SW480 (cell line): Measurements from ENCODE around the gene CISD2.
"Not testable (repeated sequence)": the region's sequence is repeated elsewhere in the genome, so short reads cannot be mapped to it uniquely, and the experiment has no call there.

Experiments used
- DNase-seq: peaks from one replicate; pipeline ENCODE4 v3.0.0-alpha.2; 2016; ENCODE audit warnings: low spot score

The CISD2 gene

DNA sequence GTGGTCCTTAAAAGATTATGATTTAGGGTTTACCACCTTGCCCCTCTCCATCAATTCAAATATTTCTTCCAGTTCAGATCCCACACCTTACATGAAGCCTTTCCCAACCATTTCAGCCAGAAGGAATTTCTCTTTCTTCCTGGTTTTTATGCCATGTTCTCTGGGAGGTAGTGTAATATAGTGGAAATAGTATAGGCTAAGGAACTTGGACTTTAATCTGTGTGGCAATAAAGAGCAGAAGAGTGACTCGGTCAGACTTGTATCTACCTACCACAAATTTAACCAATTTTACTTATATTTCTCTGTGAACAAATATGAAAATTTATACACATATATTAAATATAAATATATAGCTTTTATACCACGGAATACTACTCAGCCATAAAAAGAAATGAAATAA lies 18.4 kb upstream of the CISD2 start:
- DNase-seq: no peak

GRCh38 chr4:102858828-102859464 lies 9.8 kb upstream of the CISD2 start:
- no peak for DNase-seq

GRCh38 chr4:102860611-102861324 lies 8.0 kb upstream of the CISD2 start:
- DNase-seq: no peak

GRCh38 chr4:102862016-102862415 lies 6.8 kb upstream of the CISD2 start:
- DNase-seq: no peak

DNA sequence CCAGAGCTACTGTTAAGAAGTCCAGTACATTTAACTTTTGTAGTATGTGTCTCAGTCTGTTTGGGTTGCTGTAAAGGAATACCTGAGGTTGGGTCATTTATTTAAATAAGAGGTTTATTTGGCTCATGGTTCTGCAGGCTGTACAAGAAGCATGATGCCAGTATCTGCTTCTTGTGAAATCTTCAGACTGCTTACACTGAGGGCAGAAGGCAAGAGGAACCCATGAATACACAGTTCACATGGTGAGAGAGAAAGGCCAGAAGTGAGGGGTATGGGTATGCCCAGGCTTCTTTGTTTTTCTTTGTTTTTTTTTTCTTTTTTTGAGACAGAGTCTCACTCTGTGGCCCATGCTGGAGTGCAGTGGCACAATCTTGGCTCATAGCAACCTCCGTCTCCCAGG lies 6.0 kb upstream of the CISD2 start:
- DNase-seq: no peak

GRCh38 chr4:102865327-102865726 lies 3.5 kb upstream of the CISD2 start:
- DNase-seq: not testable (repeated sequence)

GRCh38 chr4:102867278-102868152 lies 1.3 kb upstream of the CISD2 start:
- no peak for DNase-seq

GRCh38 chr4:102868153-102868780 lies 525 bp upstream of the CISD2 start:
- DNase-seq: peak; percentile 1

GRCh38 chr4:102869569-102870197 lies 891 bp downstream of the CISD2 start:
- peak; percentile 1 for DNase-seq

GRCh38 chr4:102871772-102872171 lies 3.0 kb downstream of the CISD2 start:
- DNase-seq: no peak

DNA sequence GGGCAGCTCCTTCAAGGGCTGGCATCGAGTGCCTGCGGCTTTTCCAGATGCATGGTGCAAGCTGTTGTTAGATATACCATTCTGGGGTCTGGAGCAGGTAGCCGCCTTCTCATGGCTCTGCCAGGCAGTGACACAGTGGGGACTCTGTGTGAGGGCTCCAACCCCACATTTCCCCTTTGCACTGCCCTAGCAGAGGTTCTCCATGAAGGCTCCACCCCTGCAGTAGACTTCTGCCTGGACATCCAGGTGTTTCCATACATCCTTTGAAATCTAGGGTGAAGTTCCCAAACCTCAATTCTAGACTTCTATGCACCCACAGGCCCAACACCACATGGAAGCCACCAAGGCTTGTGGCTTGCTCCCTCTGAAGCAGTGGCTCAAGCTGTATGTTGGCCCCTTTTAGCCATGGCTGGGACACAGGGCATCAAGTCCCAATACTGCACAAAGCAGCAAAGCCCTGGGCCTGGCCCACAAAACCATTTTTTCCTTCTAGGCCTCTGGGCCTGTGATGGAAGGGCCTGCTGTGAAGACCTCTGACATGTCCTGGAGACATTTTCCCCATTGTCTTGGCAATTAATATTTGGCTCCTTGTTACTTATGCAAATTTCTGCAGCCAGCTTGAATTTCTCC lies 8.8 kb downstream of the CISD2 start:
- DNase-seq: not testable (repeated sequence)

DNA sequence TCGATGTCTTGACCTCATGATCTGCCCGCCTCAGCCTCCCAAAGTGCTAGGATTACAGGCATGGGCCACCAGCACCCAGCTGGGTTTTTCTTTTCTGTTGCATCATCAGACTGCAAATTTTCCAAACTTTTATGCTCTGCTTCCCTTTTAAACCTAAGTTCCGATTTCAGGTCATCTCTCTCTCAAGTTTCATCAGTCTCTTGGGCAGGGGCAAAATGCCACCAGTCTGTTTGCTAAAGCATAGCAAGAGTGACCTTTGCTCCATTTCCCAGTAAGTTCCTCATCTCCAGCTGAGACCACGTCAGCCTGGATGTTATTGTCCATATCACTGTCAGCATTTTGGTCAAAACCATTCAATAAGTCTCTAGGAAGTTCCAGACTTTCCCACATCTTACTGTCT lies 9.6 kb downstream of the CISD2 start:
- not testable (repeated sequence) for DNase-seq

DNA sequence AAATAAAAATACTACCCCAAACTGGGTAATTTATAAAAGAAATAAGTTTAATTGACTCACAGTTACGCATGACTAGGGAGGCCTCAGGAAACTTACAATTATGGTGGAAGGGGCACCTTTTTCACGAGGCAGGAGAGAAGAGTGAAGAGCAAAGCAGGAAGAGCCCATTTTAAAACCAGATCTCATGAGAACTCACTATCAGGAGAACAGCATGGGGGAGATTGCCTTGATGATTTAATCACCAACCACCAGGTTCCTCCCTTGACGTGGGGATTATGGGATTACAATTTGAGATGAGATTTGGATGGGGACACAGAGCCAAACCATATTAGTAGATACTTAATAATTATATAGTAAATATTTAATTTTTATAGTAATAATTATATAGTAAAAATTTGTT lies 10.1 kb downstream of the CISD2 start:
- no peak for DNase-seq

GRCh38 chr4:102881343-102881742 lies 12.6 kb downstream of the CISD2 start:
- DNase-seq: no peak

- DNase-seq: no peak
These were observed 14.5 kb downstream of the CISD2 start for GRCh38 chr4:102883278-102883677.

DNA sequence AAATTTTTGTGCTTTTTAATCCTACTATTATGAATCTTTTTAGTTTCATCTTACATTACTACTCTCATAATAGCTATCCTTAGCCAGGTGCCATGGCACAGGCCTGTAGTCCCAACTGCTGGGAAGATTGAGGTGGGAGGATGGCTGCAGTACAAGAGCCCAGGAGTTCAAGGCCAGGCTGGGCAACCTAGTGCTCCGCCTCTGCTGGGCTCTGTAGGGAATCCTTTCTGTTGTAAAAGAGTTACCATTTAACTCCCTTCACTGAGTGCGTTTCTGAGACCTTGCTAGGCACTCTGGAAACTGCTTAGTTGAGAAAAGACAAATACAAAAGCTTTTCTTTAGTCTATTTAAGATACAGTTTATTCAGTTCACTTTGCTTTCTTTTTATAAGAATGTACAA lies 19.8 kb downstream of the CISD2 start:
- DNase-seq: not testable (repeated sequence)

DNA sequence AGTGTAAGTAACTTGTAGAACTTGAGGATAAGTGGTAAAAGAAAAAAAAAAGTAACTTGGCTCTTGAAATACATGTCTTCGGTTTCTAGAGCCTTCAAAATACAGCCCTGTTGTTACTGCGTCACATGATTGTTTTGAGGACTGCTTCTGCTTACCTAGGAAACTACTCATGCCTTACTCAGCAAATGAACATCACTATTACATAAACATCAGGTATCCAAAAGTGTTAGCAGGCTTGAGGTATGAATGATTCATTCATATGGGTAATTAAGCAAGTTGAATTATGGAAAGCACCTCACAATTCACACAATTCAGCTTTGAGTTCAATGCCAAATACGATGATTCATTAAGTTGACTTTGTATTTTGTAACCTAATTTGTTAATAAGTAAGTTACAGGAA lies 21.1 kb downstream of the CISD2 start:
- DNase-seq: peak; percentile 2

GRCh38 chr4:102896547-102896946 lies 27.8 kb downstream of the CISD2 start:
- not testable (repeated sequence) for DNase-seq

DNA sequence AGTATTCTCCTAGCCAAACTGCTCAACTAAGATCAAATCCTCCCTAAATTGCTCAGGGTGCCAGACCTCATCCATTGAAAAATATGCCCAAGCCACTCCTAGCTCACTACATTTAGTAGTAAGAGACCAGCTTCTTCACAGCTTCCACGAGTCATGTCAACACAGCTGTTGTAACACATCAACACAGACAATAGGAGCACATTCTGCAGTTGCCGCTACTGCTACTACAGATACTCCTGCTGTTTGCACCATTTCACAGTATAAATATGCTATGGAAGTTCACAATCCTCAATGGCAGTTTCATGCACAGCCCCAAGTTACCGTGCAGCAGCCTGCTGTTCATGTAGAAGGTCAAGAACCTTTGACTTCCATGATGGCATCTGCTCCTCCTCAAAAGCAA lies 28.8 kb downstream of the CISD2 start:
- DNase-seq: not testable (repeated sequence)

GRCh38 chr4:102901804-102902203 lies 33.0 kb downstream of the CISD2 start:
- no peak for DNase-seq

- no peak for DNase-seq
These were observed 50.1 kb downstream of the CISD2 start for GRCh38 chr4:102918859-102919258.
